NCI-H2171 treated with DMSO at 0.1 percent for 48 hours (cell line): Measurements from ENCODE around the gene VWA1.
"Not testable (repeated sequence)": the region's sequence is repeated elsewhere in the genome, so short reads cannot be mapped to it uniquely, and the experiment has no call there.

ENCODE experiments used
- DNase-seq: peaks from one replicate; lab custom pipeline; 2025; lab: John Stamatoyannopoulos, UW

The VWA1 gene

GRCh38 chr1:1403653-1404052, 31.8 kb upstream of the VWA1 start:
- no peak for DNase-seq

- DNase-seq = no peak
Measured at GRCh38 chr1:1406101-1406820, 29.2 kb upstream of the VWA1 start.

- peak; percentile 92 for DNase-seq
Measured at GRCh38 chr1:1406821-1407635, 28.5 kb upstream of the VWA1 start, which contains the start of gene MRPL20. Gene MRPL20 (minus strand): TSS chr1:1407293. CDS start chr1:1407217, 76 bp downstream.

GRCh38 chr1:1407636-1408318, 27.7 kb upstream of the VWA1 start:
- DNase-seq = no peak

GRCh38 chr1:1410238-1410637, 25.3 kb upstream of the VWA1 start:
- DNase-seq = not testable (repeated sequence)

- no peak for DNase-seq
Measured at GRCh38 chr1:1411626-1412025, 23.9 kb upstream of the VWA1 start.

- not testable (repeated sequence) for DNase-seq
Measured at GRCh38 chr1:1412311-1412902, 23.1 kb upstream of the VWA1 start.

GRCh38 chr1:1415751-1416150, 19.7 kb upstream of the VWA1 start:
- DNase-seq = no peak

GRCh38 chr1:1417396-1417795, 18.1 kb upstream of the VWA1 start:
- DNase-seq = not testable (repeated sequence)

GRCh38 chr1:1417825-1418463, 17.5 kb upstream of the VWA1 start:
- not testable (repeated sequence) for DNase-seq

GRCh38 chr1:1418464-1419362, 16.8 kb upstream of the VWA1 start:
- no peak for DNase-seq

GRCh38 chr1:1419363-1419812, 16.1 kb upstream of the VWA1 start:
- no peak for DNase-seq

GRCh38 chr1:1419813-1420653, 15.5 kb upstream of the VWA1 start:
- no peak for DNase-seq

GRCh38 chr1:1420654-1421141, 14.8 kb upstream of the VWA1 start:
- no peak for DNase-seq

- peak; percentile 86 for DNase-seq
Measured at GRCh38 chr1:1421147-1421906, 14.2 kb upstream of the VWA1 start, which contains the start of gene ANKRD65. Gene ANKRD65 (minus strand): TSS chr1:1421276. CDS start chr1:1421005, 271 bp downstream.

- no peak for DNase-seq
Measured at GRCh38 chr1:1421907-1422464, 13.5 kb upstream of the VWA1 start.

- no peak for DNase-seq
Measured at GRCh38 chr1:1422465-1423244, 12.8 kb upstream of the VWA1 start.

- no peak for DNase-seq
Measured at GRCh38 chr1:1423245-1423597, 12.3 kb upstream of the VWA1 start.
